ENCODE data around the gene FIG4. TPM values are rescaled to one million over a fixed set of nuclear protein-coding genes. Genes with fewer than 3 reads are reported as not detected.

FIG4 gene
- total and polyA plus RNA-seq, 2 of the 13 experiments (the other 11 are each of a cell fraction or from before 2014, with no cell fraction given), result 5.5 to 7.9 TPM

- TF ChIP-seq MLLT10 (CRISPR knock-in tag; IDR thresholded peaks at IDR 0.05) (no peak), ZNF619 (CRISPR knock-in tag; IDR thresholded peaks at IDR 0.05) (no peak)
Measured at GRCh38 chr6:109840034-109840433, 148.9 kb downstream of the FIG4 start (continued).

GRCh38 chr6:109840796-109841195 is 149.7 kb downstream of the FIG4 start:
- TF ChIP-seq ZNF572 (CRISPR knock-in tag; IDR thresholded peaks at IDR 0.05) (no peak), MYC (CRISPR knock-in tag; IDR thresholded peaks at IDR 0.05; ENCODE audit: borderline replicate concordance) (no peak), GPN1 (CRISPR knock-in tag; IDR thresholded peaks at IDR 0.05; ENCODE audit: borderline replicate concordance) (no peak), GABPB1 (CRISPR knock-in tag; IDR thresholded peaks at IDR 0.05) (no peak), HDAC2 (CRISPR knock-in tag; IDR thresholded peaks at IDR 0.05) (no peak), CREB1 (IDR thresholded peaks at IDR 0.05) (no peak), CREB1 (CRISPR knock-in tag; IDR thresholded peaks at IDR 0.05) (no peak), CAMTA2 (CRISPR knock-in tag; IDR thresholded peaks at IDR 0.05; ENCODE audit: borderline replicate concordance) (no peak), ZNF766 (CRISPR knock-in tag; IDR thresholded peaks at IDR 0.05; ENCODE audit: borderline replicate concordance) (no peak), FOXM1 (CRISPR knock-in tag; IDR thresholded peaks at IDR 0.05) (no peak)
- no peak overlapping the region for H2AFZ ChIP-seq (ENCODE audit: low read length)
- no peak for DNase-seq (ENCODE audit: low spot score)
- no peaks in the 10 kb centered on the region for H3K27me3 ChIP-seq (ENCODE audit: control insufficient read depth in 1 of 2, insufficient read depth in 2 of 2, low read length in 2 of 2)
- no peak overlapping the region for H3K4me2 ChIP-seq (ENCODE audit: low read depth, low read length)
- no peaks in the 10 kb centered on the region for H3K79me2 ChIP-seq (ENCODE audit: insufficient read depth, low read length)
- H3K4me3 ChIP-seq (replicated peaks in 1 of 3; ENCODE audit: insufficient read depth in 1 of 3, low read depth in 2 of 3, low read length in 3 of 3), result no peak overlapping the region
- POLR2A ChIA-PET, result no interaction called here
- no peak for FAIRE-seq
- intact Hi-C loops (cut with micrococcal nuclease; ENCODE audit: unreplicated experiment), result no loop called here
- WGBS (ENCODE audit: low lambda C conversion rate), result 74% methylated on average over 4 of the region's 5 CpGs
- no peaks in the 10 kb centered on the region for H4K20me1 ChIP-seq (ENCODE audit: insufficient read depth, low read length)
- H3K4me1 ChIP-seq (ENCODE audit: insufficient read depth, low read length), result no peaks in the 10 kb centered on the region
- no peak overlapping the region for H3K9ac ChIP-seq (ENCODE audit: insufficient read depth, low read depth, low read length)
- H3K27ac ChIP-seq (ENCODE audit: extremely low read length, insufficient read depth, low read length), result no peak overlapping the region
- H3K9me3 ChIP-seq (ENCODE audit: low read length), result no peaks in the 10 kb centered on the region
- no peaks in the 10 kb centered on the region for H3K36me3 ChIP-seq (replicated peaks in 1 of 2; ENCODE audit: control insufficient read depth in 1 of 2, insufficient read depth in 2 of 2, low read length in 2 of 2)
- no TSS peak for BruUV-seq (replicated peaks)
- ATAC-seq, result no peak
- in situ Hi-C loops (cut with HindIII; ENCODE audit: extremely low pct_ligation_motif_present, low pct_unique_long_range_greater_than_20kb), result no loop called here
- CTCF ChIA-PET (ENCODE audit: low intra/inter-chr PET ratio, low total read pairs), result no interaction called here

All from HepG2 (cell line).